ENCODE measurements around the gene DMRTC1B.
"Not testable (repeated sequence)": the region's sequence is repeated elsewhere in the genome, so short reads cannot be mapped to it uniquely, and the experiment has no call there.

The DMRTC1B gene

GRCh38 chrX:72776653-72777466, at the start of gene DMRTC1B:
Gene DMRTC1B, plus strand, starts transcription at chrX:72776890. Its CDS starts 68,246 bp downstream, at chrX:72845136.
- DNase-seq: not testable (repeated sequence)

GRCh38 chrX:72727846-72728245, 48.8 kb upstream of the DMRTC1B start:
- no peak for DNase-seq

GRCh38 chrX:72733636-72734035, 43.1 kb upstream of the DMRTC1B start:
- DNase-seq: not testable (repeated sequence)

- DNase-seq: no peak
These were observed 41.1 kb upstream of the DMRTC1B start for GRCh38 chrX:72735561-72735960.

- DNase-seq: not testable (repeated sequence)
These were observed 31.1 kb upstream of the DMRTC1B start for GRCh38 chrX:72745546-72745945.

- DNase-seq: not testable (repeated sequence)
These were observed 28.1 kb upstream of the DMRTC1B start for GRCh38 chrX:72748545-72748944.

GRCh38 chrX:72760454-72760853, 16.2 kb upstream of the DMRTC1B start:
- DNase-seq: not testable (repeated sequence)

GRCh38 chrX:72777467-72777790, 739 bp downstream of the DMRTC1B start:
- not testable (repeated sequence) for DNase-seq

GRCh38 chrX:72778146-72778545, 1.5 kb downstream of the DMRTC1B start:
- DNase-seq: not testable (repeated sequence)

GRCh38 chrX:72782560-72782959, 5.9 kb downstream of the DMRTC1B start, which contains the start of gene FAM236B:
Gene FAM236B, minus strand, starts transcription at chrX:72782660. Its CDS starts 100 bp downstream, at chrX:72782560.
- DNase-seq: not testable (repeated sequence)

GRCh38 chrX:72783365-72783936, 6.8 kb downstream of the DMRTC1B start:
- not testable (repeated sequence) for DNase-seq

- not testable (repeated sequence) for DNase-seq
These were observed 7.3 kb downstream of the DMRTC1B start for GRCh38 chrX:72783964-72784363.

GRCh38 chrX:72788142-72788541, 11.5 kb downstream of the DMRTC1B start:
- not testable (repeated sequence) for DNase-seq

- DNase-seq: not testable (repeated sequence)
These were observed 13.7 kb downstream of the DMRTC1B start for GRCh38 chrX:72790390-72790789.

- DNase-seq: not testable (repeated sequence)
These were observed 31.4 kb downstream of the DMRTC1B start, which contains the start of gene FAM236D for GRCh38 chrX:72808110-72808509. Gene FAM236D, minus strand, starts transcription at chrX:72808210. Its CDS starts 100 bp downstream, at chrX:72808110.

- not testable (repeated sequence) for DNase-seq
These were observed 54.0 kb downstream of the DMRTC1B start for GRCh38 chrX:72830701-72831100.

GRCh38 chrX:72837532-72837931, 60.8 kb downstream of the DMRTC1B start:
- DNase-seq: not testable (repeated sequence)

- DNase-seq: not testable (repeated sequence)
These were observed 106.2 kb downstream of the DMRTC1B start for GRCh38 chrX:72882898-72883297.

- DNase-seq: not testable (repeated sequence)
These were observed 113.0 kb downstream of the DMRTC1B start for GRCh38 chrX:72889740-72890139.

All from activated CD4-positive, alpha-beta T cell treated with anti-CD3 and anti-CD28 coated beads, Interleukin-2, amount 50 U/mL, for 4 hours (primary cell).